H1 (cell line): ENCODE results near the gene RPL38. TPM values are rescaled to one million over a fixed set of nuclear protein-coding genes. Genes with fewer than 3 reads are reported as not detected.
A peak's percentile ranks its signal among the peaks of the same experiment; 100 is the strongest.

Source experiments
- CBX5 ChIP-seq: fragments of 300-800, 300-1000 bp; sonication (generic); IDR thresholded peaks from 2 replicates; pipeline ENCODE4 v1.7.1; 2016; ENCODE audit warnings: antibody characterized with exemption, low read length, low read depth
- GTF2F1 ChIP-seq: IDR thresholded peaks from 2 replicates; pipeline ENCODE4 v1.6.1; 2012; ENCODE audit warnings: low read depth, low read length, improper control_type of control experiment, borderline replicate concordance
- HDAC2 ChIP-seq, 2 experiments: fragments of 300-600 bp in 1 of 2; sonication (generic) in 1 of 2; IDR thresholded peaks; 2 replicates each; pipeline ENCODE4 v1.6.1; 2011 to 2012; ENCODE audit warnings: low read depth in 2 of 2, low read length in 2 of 2, mild to moderate bottlenecking in 2 of 2, moderate library complexity in 2 of 2, borderline replicate concordance in 1 of 2, inconsistent platforms in 1 of 2
- KDM1A ChIP-seq: fragments of 200-600, 300-600 bp; sonication (generic); IDR thresholded peaks from 2 replicates; pipeline ENCODE4 v1.7.1; 2016; ENCODE audit warnings: mild to moderate bottlenecking, low read length, borderline replicate concordance
- RAD21 ChIP-seq, 2 experiments: IDR thresholded peaks in 1 of 2; conservative IDR thresholded peaks in 1 of 2; 2 replicates each; pipeline ENCODE4 v1.6.1; 2011; ENCODE audit warnings: low read depth in 2 of 2, low read length in 2 of 2, improper control_type of control experiment in 1 of 2, inconsistent platforms in 1 of 2, mild to moderate bottlenecking in 1 of 2, moderate library complexity in 1 of 2
- RBBP5 ChIP-seq: IDR thresholded peaks from 2 replicates; pipeline ENCODE4 v1.7.1; 2012; ENCODE audit warnings: low read depth, mild to moderate bottlenecking, inconsistent platforms, low read length, moderate library complexity, borderline replicate concordance
- RFX5 ChIP-seq: IDR thresholded peaks from 2 replicates; pipeline ENCODE4 v1.6.1; 2011; ENCODE audit warnings: low read depth, low read length, improper control_type of control experiment, borderline replicate concordance
- SP1 ChIP-seq: IDR thresholded peaks from 2 replicates; pipeline ENCODE4 v1.6.1; 2011; ENCODE audit warnings: low read depth, low read length
- SP2 ChIP-seq: IDR thresholded peaks from 2 replicates; pipeline ENCODE4 v1.6.1; 2012; ENCODE audit warnings: mild to moderate bottlenecking, low read length, inconsistent platforms
- SUZ12 ChIP-seq: fragments of 200-600 bp; sonication (generic); IDR thresholded peaks from 2 replicates; pipeline ENCODE4 v1.6.1; 2012; ENCODE audit warnings: mild to moderate bottlenecking, inconsistent platforms, low read length, moderate library complexity, mixed read lengths
- YY1 ChIP-seq: IDR thresholded peaks from 2 replicates; pipeline ENCODE4 v1.6.1; 2011; ENCODE audit warnings: low read depth, mild to moderate bottlenecking, low read length
- polyA plus RNA-seq, 7 experiments: library from polyadenylated mRNA; depleted of rRNA in 3 of 7; stranded (reverse) in 5 of 7; unstranded in 2 of 7; fragments of >200 nt in 5 of 7; fragments of 200-250 nt in 2 of 7; gene quantifications; 1 replicate in 5 of 7; 2 replicates in 1 of 7; 4 replicates in 1 of 7; pipeline versions ENCODE4 v1.2.1 to v1.2.3, GENCODE V29; 2011 to 2013; ENCODE audit warnings: missing spikeins in 2 of 7, mixed read lengths in 2 of 7
- total RNA-seq: library from RNA; stranded (reverse); fragmentation: NEBNext Ultra II Directional; extraction: Animal tissue kit (Norgen Biotek cat#: 25700); gene quantifications from 2 replicates; pipeline ENCODE4 v1.2.1, GENCODE V29; 2021
- TF ChIP-seq, protein P1 (sequence below): IDR thresholded peaks from 2 replicates; pipeline ENCODE4 v1.6.1; 2011; ENCODE audit warnings: low read length, improper control_type of control experiment
- TF ChIP-seq, protein P2 (sequence below), 3 experiments: IDR thresholded peaks; 1 replicate in 2 of 3; 2 replicates in 1 of 3; pipeline versions ENCODE4 v1.5.1 to v1.6.1; 2011; ENCODE audit warnings: low read length in 3 of 3, mild to moderate bottlenecking in 3 of 3, inconsistent platforms in 2 of 3, low read depth in 1 of 3, moderate library complexity in 1 of 3; ENCODE audit not compliant: insufficient read depth in 1 of 3; ENCODE audit errors: control extremely low read depth in 1 of 3
- TF ChIP-seq, protein P3 (sequence below): IDR thresholded peaks from 2 replicates; pipeline ENCODE4 v1.6.1; 2012; ENCODE audit warnings: low read length, inconsistent platforms

The RPL38 gene
- total and polyA plus RNA-seq, 2 of the 8 experiments (the other 6 are each of a cell fraction or from before 2014, with no cell fraction given) = 412 to 1,195 TPM

DNA sequence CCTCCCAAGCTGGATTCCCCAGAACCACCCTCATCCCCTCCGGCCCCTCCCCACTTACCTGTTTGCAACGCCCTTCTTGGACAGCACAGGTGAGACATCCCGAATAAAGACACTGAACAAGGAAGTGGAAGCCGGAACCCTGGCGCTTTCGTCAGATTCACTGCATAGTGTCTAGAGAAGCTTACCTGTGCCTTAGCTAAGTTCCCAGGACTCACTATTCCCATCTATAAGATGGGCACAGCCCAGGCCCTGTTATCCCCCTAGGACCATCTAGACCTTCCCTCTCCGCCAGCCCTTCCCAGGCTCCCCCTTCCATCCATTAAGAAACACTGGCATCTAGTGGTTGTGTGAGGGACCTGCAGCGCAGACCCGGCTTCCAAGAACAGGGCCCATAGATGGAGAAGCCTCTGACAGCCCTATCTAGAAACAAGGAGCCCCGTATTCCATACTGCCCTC lies 26.9 kb upstream of the RPL38 start (continued):
- TF ChIP-seq YY1 = peak; percentile 52; the same call in 1 of the 2 replicates
- TF ChIP-seq RBBP5 = no peak
- TF ChIP-seq GTF2F1 = no peak
- TF ChIP-seq, protein P1, sequence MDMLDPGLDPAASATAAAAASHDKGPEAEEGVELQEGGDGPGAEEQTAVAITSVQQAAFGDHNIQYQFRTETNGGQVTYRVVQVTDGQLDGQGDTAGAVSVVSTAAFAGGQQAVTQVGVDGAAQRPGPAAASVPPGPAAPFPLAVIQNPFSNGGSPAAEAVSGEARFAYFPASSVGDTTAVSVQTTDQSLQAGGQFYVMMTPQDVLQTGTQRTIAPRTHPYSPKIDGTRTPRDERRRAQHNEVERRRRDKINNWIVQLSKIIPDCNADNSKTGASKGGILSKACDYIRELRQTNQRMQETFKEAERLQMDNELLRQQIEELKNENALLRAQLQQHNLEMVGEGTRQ = no peak
- no peak for TF ChIP-seq SUZ12
- TF ChIP-seq RAD21 (IDR thresholded peaks at IDR 0.05 in 1 of 2, conservative IDR thresholded peaks at IDR 0.05 in 1 of 2; ENCODE audit: low read depth in 2 of 2, low read length in 2 of 2) = peak; percentile 99 to 100
- no peak for TF ChIP-seq CBX5
- TF ChIP-seq, protein P2, sequence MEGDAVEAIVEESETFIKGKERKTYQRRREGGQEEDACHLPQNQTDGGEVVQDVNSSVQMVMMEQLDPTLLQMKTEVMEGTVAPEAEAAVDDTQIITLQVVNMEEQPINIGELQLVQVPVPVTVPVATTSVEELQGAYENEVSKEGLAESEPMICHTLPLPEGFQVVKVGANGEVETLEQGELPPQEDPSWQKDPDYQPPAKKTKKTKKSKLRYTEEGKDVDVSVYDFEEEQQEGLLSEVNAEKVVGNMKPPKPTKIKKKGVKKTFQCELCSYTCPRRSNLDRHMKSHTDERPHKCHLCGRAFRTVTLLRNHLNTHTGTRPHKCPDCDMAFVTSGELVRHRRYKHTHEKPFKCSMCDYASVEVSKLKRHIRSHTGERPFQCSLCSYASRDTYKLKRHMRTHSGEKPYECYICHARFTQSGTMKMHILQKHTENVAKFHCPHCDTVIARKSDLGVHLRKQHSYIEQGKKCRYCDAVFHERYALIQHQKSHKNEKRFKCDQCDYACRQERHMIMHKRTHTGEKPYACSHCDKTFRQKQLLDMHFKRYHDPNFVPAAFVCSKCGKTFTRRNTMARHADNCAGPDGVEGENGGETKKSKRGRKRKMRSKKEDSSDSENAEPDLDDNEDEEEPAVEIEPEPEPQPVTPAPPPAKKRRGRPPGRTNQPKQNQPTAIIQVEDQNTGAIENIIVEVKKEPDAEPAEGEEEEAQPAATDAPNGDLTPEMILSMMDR (IDR thresholded peaks at IDR 0.05; ENCODE audit: control extremely low read depth in 1 of 3, insufficient read depth in 1 of 3, low read depth in 1 of 3, low read length in 3 of 3) = peak; percentile 86 to 97 (median 95)
- no peak for TF ChIP-seq RFX5
- TF ChIP-seq SP2 = no peak
- no peak for TF ChIP-seq SP1
- peak in 1 of 2 experiments; percentile 94; a peak in 2 of 4 replicates for TF ChIP-seq HDAC2 (IDR thresholded peaks at IDR 0.05; ENCODE audit: borderline replicate concordance in 1 of 2, low read depth in 2 of 2, low read length in 2 of 2)
- TF ChIP-seq, protein P3, sequence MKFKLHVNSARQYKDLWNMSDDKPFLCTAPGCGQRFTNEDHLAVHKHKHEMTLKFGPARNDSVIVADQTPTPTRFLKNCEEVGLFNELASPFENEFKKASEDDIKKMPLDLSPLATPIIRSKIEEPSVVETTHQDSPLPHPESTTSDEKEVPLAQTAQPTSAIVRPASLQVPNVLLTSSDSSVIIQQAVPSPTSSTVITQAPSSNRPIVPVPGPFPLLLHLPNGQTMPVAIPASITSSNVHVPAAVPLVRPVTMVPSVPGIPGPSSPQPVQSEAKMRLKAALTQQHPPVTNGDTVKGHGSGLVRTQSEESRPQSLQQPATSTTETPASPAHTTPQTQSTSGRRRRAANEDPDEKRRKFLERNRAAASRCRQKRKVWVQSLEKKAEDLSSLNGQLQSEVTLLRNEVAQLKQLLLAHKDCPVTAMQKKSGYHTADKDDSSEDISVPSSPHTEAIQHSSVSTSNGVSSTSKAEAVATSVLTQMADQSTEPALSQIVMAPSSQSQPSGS = 0 out of 2 replicates have a peak, but pooled peaks have one; percentile 29
- TF ChIP-seq KDM1A = peak; percentile 97
